Tongue (tissue), 2 donors: Measurements from ENCODE around the gene SERPINB1. TPM values are rescaled to one million over a fixed set of nuclear protein-coding genes. Genes with fewer than 3 reads are reported as not detected.
"Not testable (repeated sequence)": the region's sequence is repeated elsewhere in the genome, so short reads cannot be mapped to it uniquely, and the experiment has no call there.

Source experiments
- DNase-seq: peaks from one replicate; pipeline ENCODE4 v3.0.0-alpha.2; 2015
- total RNA-seq: library from RNA; depleted of rRNA; stranded (reverse); fragments of >200 nt; gene quantifications from one replicate; pipeline ENCODE4 v1.2.3, GENCODE V29; 2014

Gene SERPINB1
- 23.2 TPM for total RNA-seq

GRCh38 chr6:2841264-2842138, at the start of gene SERPINB1:
TSS of gene SERPINB1 (minus strand) at chr6:2841863. CDS start at chr6:2840586, 1,277 bp downstream.
- DNase-seq: peak; percentile 96

- no peak for DNase-seq
Measured at GRCh38 chr6:2890976-2891767, 49.5 kb upstream of the SERPINB1 start.

DNA sequence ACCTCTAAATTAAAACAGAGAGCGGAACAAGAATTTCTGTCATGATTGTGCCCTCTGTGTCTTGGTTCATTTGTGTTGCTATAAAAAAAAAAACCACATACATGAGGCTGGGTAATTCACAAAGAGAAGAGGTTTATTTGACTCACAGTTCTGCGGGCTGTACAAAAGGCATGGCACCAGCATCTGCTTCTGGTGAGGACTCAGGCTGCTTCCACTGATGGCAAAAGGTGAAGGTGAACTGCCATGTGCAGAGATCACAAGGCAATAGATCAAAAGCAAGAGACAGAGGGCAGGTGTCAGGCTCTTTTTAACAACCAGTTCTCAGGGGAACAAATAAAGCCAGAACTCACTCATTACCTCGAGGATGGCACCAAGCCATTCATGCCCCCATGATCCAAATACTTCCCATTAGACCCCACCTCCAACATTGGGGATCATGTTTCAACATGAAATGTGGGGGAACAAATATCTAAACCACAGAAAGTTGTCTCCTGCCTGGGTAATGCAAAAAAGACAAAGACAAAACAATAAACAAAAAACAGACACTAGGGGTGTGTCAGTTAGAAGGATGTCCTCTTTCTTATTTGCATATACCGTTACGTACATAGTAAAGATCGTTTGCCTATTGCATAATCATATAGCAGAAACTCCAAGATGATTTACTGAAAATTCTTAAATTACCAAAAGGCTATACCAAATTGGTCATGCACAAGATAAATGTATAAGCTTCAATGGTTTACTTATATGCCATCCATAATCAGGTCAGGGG, 44.5 kb upstream of the SERPINB1 start:
- DNase-seq: no peak

- DNase-seq: no peak
Measured at GRCh38 chr6:2884804-2885203, 43.1 kb upstream of the SERPINB1 start.

- DNase-seq: no peak
Measured at GRCh38 chr6:2883673-2884072, 42.0 kb upstream of the SERPINB1 start.

DNA sequence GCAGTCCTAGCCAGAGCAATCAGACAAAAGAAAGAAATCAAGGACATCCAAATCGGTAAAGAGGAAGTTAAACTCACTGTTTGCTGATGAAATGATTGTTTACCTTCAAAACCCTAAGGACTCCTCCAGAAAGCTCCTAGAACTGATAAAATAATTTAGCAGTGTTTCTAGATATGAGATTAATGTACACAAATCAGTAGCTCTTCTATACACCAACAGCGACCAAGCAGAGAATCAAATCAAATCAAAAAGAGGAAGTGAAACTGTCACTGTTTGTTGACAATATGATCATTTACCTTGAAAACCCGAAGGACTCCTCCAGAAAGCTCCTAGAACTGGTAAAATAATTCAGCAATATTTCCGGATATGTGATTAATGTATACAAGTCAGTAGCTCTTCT, 39.8 kb upstream of the SERPINB1 start:
- DNase-seq: no peak

DNA sequence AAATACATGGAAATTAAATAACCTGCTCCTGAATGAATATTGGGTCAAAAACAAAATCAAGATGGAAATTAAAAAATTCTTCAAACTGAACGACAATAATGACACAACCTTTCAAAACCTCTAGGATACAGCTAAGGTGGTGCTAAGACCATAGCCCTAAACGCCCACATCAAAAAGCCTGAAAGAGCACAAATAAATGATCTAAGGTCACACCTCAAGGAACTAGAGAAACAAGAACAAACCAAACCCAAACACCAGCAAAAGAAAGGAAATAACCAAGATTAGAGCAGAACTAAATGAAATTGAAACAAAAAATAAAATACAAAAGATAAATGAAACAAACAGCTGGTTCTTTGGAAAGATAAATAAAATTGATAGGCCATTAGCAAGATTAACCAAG, 38.5 kb upstream of the SERPINB1 start:
- DNase-seq: not testable (repeated sequence)

GRCh38 chr6:2877960-2878359, 36.3 kb upstream of the SERPINB1 start:
- DNase-seq: no peak

- DNase-seq: peak; percentile 41
Measured at GRCh38 chr6:2877057-2877882, 35.6 kb upstream of the SERPINB1 start.

DNA sequence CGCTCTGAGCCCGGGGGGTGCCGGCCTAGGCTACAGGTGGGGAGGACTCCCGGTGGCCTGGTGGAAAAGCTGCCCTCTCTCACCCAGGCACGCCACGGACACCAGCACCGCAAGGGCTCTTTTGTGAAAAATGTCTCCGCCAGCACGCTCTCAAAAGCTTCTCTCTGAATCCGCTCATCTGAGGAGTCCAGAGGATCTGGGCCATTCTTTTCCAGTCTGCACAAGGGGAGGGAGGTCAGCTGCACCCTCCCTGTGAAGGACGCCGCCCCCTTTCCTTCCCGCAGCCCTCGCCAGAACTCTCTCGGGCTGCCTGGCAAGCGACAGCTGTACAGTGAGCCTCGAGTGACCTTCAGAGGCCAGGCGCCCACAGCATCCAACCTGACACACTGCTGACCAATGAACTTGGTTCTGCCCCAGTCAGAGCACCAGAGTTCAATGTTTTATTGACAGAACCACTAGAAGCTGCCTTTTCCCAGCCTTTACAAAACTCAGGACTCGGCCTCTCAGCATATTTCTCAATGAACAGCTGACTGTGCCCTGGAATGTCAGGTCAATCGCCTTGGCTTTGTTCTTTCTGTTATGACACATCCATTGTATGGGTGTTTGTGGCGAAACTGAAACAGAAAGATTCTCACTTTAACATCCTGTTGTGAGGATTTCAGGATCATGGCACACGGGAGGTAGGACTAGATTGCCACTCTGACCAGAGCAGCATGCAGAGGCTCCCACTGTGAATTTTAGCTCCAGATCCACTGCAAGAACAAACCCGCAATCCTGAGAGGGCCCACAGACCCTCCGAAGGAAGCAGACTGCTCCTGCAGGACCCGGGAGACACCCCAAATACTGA, 34.8 kb upstream of the SERPINB1 start:
- peak; percentile 70 for DNase-seq

DNA sequence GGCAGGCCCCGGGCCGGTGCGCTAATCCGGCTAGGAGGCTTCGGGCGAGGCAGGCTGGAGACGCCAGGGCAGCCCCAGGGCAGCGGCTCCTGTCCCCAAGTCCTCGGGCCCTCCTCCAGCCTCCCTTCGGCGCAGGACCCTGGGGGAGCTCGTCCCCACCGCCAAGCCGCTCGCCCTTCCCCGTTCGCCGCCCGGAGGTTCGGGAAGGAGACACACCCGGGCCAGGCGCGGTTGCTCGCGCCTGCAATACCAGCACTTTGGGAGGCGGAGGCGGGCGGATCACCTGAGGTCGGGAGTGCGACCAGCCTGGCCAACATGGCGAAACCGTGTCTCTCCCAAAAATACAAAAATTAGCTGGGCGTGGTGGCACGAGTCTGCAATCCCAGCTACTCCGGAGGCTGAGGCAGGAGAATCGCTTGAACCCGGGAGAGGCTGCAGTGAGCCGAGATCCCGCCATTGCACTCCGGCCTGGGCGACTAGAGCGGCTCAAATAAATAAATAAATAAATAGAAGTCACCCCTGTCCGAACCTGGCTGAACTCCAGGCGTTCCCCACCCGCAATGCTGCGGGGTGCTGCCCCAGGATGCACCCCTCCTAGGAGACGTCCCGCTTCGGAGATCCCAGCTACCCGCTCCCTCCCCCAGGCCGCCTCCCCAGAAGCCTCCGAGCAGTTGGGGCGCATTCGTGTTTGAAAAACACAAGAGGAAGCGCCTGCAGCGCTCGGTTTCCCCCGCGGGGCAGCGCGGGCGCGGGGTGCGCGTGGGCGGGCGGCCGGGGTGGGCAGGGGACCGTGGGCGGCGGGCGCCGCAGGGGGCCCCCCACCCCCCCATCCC, 33.9 kb upstream of the SERPINB1 start:
- DNase-seq: peak; percentile 36

- DNase-seq: no peak
Measured at GRCh38 chr6:2873643-2874042, 32.0 kb upstream of the SERPINB1 start.

DNA sequence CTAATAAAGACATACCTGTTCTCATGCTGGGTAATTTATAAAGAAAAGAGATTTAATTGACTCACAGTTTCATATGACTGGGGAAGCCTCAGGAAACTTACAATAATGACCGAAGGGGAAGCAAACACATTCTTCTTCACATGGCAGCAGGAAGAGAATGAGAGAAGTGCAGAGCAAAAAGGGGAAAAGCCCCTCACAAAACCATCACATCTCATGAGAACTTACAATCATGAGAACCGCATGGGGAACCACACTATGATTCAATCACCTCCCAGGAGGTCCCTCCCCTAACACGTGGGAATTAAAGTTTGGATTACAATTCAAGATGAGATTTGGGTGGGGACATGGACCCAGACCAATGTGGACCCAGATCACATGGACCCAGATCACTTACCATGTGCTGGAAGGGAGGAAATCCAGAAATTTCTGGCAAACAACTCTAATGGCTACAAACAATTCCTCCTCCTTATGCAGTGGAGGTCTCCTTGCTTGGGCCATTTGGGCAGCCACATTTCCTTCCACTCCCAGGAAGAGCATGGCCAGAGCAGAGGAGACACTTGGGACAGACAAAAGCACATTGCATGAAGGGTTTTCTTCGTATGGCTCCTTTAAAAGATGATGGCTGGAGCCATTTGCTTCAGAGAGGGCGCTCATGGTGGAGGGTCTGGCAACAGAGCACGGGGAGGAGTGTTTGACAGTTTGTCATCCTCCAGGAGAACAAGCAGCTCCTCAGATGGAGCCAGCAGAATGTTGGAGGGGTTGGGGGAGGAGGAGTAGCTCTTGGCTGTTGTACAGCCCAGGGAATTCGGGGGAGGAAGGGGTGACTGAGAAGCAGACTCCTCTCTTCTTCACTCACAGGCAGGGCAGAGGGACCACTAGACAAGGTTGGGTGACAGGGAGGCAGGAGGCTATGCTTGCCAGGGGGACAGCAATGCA, 31.0 kb upstream of the SERPINB1 start:
- peak; percentile 74 for DNase-seq

DNA sequence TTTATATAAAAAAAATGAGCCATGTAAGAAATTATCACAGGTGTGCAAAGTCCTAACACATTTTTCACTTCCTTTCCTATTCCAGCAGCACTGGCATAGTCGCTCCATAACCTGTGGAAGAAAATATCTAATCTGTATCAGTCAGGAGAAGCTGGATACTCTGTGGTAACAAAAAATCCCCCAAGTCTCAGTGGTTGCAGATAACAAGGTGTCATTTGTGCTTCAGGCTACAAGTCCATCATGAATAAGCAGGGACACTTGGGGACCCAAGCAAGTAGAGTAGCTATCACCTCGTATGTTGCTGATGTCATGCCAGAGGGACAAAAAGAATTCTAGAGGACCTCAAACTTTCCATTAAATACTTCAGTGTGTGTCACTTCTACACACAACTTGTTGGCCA, 30.3 kb upstream of the SERPINB1 start:
- no peak for DNase-seq

GRCh38 chr6:2871102-2871501, 29.4 kb upstream of the SERPINB1 start:
- no peak for DNase-seq

- no peak for DNase-seq
Measured at GRCh38 chr6:2870046-2870636, 28.5 kb upstream of the SERPINB1 start.

DNA sequence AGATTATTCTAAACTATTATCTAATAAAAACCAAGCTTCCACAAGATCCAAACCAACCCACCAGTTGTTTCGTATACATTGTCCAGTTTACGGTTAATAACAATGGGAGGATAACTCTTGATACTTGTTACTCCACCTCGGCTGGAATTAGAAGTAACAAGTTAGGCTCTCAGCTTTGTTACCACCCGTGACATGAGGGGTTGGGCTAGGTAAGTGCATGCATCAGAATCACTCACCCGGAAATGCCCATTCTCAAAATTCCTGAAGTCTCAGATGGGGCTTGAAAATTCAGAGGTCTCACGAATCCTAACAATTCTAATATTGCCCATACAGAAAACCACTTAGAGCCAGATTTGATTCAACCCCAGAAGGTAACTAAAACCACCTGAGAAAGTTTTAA, 27.0 kb upstream of the SERPINB1 start:
- DNase-seq: no peak

DNA sequence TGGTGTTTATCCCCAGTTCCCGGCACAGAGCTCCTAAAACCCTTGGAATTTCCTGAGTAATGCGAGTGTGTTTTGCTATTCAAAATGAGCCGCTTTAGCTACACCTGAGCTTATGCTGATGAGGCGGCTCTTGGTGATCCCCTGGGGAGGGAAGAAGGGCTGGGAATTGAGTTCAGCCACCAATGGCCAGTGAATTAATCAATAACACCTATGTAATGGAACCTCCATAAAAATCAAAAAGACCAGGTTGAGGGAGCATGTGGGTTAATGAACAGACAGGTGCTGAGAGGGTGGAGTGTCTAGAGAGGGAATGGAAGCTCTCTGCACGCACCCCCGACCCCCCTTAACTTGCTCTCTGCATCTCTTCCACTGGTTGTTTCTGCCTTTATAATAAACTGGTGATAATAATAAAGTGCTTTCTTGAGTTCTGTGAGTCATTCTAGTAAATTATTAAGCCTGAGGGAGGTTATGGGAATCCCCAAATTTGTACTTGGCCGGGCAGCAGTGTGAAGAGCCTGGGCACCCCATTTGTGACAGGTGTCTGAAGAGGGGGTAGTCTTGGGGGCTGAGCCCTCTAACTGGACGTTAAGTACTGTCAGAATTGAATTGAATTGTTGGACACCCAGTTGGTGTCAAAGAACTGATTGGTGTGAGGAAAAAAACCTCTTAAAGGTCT, 24.6 kb upstream of the SERPINB1 start:
- no peak for DNase-seq
